Measurements from ENCODE around the gene CENPU. TPM values are rescaled to one million over a fixed set of nuclear protein-coding genes. Genes with fewer than 3 reads are reported as not detected.

Gene CENPU
- total RNA-seq, 1 experiment from 2014 or later = 42.4 TPM

DNA sequence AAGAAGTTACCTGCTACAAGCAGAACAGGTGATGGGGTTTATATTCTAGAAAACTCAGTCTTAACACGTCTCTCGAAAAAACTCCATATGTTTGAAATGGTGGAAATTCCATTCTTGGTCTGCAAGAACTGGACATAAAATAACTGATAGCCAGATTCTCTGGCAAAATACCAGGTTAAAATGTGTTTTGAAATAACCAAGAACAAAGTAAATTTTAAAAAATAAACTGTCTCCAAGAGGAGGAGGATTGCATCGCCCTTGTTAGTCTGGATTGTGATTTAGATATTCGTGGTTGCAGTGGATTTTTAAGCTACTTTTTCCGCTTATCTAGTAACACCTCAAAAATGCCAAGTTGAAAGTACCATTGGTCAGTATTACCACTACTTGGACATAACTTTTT is 40.8 kb downstream of the CENPU start:
- DNase-seq = no peak
- Histone ChIP-seq H3K4me3 (no peak overlapping the region), H3K27me3 (no peaks in the 10 kb centered on the region), H3K9me3 (no peaks in the 10 kb centered on the region), H3K36me3 (peaks cover 9% of the 10 kb centered on the region)

DNA sequence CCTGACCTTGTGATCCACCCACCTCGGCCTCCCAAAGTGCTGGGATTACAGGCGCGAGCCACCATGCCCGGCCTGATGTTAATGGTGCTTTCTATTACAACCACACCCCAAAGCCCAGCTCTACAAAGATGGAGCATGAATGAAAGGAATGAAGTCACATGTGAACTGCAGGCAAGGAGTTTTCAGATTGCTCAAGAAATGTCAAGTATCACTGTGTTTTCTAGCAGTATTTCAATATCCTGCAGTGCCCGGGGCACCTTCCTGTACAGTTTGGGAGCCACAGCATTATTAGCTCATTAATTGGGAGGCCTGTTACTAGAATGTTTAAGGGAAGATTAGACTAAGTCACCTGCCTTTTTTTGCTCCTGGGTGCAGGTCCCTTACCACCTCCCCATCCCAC is 44.2 kb downstream of the CENPU start:
- no peak overlapping the region for H3K4me3 ChIP-seq
- DNase-seq = no peak
- no peaks in the 10 kb centered on the region for H3K27me3 ChIP-seq
- H3K9me3 ChIP-seq = no peaks in the 10 kb centered on the region
- H3K36me3 ChIP-seq = peaks cover 6% of the 10 kb centered on the region; the same call in 1 of the 2 replicates

DNA sequence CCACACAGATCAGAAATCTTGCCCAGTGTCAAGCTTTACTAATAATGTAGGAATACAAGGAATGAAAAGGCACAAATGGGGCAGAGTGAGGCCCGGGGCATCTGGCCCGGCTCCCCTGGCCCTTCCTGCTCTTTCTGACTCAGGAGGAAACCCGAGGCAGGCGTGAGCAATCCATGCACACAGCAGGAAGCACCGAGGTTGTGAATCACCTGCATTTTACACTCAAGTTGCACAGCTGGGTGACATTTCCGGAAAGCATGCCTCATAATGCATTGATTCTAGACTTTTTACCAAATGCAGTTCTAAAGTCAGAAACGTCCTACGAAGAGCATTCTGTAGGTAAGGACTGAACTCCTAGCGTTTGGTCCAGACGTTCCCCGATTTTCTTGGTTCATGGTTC is 45.4 kb downstream of the CENPU start:
- H3K4me3 ChIP-seq = no peak overlapping the region
- no peaks in the 10 kb centered on the region for H3K27me3 ChIP-seq
- H3K9me3 ChIP-seq = no peaks in the 10 kb centered on the region
- peaks cover 2% of the 10 kb centered on the region; the same call in 1 of the 2 replicates for H3K36me3 ChIP-seq
- peak; percentile 89 for DNase-seq

DNA sequence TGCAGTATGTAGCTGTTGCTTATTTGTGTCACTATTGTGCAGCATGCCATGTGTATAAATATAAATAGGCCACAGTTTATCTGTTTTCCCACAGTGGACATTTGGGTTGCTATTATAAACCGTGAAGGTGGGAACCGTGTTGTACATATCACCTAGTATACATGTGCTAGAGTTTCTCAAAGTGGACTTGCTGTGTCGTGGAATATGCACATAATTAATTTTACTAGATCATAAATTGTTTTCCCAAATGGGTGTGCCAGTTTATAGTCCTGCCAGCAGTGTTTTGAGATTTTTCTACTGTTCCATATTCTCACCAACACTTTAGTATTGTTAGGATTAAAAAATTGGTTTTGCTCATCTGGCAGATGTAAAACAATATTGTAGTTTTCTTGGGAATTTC is 45.9 kb downstream of the CENPU start:
- H3K36me3 ChIP-seq = no peaks in the 10 kb centered on the region
- H3K4me3 ChIP-seq = no peak overlapping the region
- no peaks in the 10 kb centered on the region for H3K27me3 ChIP-seq
- H3K9me3 ChIP-seq = no peaks in the 10 kb centered on the region
- DNase-seq = no peak

- no peaks in the 10 kb centered on the region for H3K36me3 ChIP-seq
- no peaks in the 10 kb centered on the region for H3K9me3 ChIP-seq
- no peak for DNase-seq
- H3K4me3 ChIP-seq = no peak overlapping the region
- H3K27me3 ChIP-seq = no peaks in the 10 kb centered on the region
These were observed 49.3 kb downstream of the CENPU start for GRCh38 chr4:184684491-184685189.

DNA sequence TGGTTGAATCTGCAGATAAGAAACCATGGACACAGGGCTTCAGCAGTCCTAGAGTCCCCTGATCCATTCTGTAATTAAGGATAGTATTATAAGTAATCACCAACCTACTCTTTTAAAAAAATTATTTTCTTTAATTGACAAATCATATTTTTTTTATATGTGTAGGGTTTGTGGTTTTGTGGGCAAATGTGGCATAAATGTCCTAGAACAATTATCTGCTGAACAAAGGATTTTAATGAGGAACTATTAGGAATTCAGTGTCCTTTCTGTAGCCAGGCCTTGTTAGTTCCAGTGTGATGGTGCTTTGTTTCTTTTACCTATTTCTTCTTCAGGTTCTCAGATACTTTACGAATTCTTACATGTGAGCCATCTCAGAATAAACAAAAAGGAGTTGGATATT is 52.0 kb downstream of the CENPU start:
- no peaks in the 10 kb centered on the region for H3K36me3 ChIP-seq
- DNase-seq = no peak
- H3K4me3 ChIP-seq = no peak overlapping the region
- H3K9me3 ChIP-seq = no peaks in the 10 kb centered on the region
- H3K27me3 ChIP-seq = no peaks in the 10 kb centered on the region

DNA sequence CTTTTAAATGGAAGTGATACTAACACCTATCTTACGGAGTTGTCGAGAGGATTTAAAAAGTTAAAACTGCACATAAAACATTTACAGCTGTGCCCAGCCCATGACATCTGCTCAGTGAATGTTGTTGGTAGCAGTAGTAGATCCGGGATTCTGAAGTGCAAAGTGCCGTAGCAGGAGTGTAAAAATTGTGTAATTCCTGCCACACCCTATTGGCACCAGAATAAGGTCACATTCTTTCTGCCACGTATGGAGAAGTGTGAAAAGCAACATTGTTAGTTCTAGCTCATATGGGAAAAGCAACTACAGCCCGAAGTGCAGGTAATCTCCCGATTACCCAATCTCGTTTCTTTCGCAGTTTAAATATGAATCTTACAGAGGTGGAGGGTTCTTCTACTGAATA is 53.2 kb downstream of the CENPU start:
- Histone ChIP-seq H3K27me3 (no peaks in the 10 kb centered on the region), H3K9me3 (no peaks in the 10 kb centered on the region), H3K36me3 (no peaks in the 10 kb centered on the region), H3K4me3 (no peak overlapping the region)
- no peak for DNase-seq

DNA sequence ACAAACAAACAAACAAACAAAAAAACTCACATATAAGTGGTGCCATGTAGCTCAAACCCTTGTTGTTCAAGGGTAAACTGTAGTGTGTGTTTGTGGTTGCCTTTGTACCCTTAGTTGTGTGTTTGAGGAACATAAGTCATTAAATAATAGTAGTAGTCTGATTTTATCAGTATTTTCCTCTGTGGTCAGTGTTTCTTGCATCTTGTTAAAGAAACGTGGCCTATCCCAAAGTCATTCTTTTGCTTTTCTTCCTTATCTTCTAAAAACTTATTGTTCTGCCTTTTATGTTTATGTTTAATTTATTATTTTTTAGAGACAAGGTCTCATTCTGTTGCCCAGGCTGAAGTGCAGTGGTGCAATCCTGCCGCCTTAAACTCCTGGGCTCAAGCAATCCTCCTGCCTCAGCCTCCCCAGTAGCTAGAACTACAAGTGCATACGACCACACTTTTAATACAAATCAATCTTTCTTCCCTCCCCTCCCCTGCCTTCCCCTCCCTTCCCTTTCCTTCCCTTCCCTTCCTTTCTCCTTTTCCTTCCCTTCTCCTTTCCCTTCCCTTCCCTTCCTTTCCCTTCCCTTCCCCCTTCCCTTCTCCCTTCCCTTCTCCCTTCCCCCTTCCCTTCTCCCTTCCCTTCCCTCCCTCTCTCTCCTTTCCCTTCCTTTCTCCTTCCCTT is 57.9 kb downstream of the CENPU start:
- no peak overlapping the region for H3K4me3 ChIP-seq
- no peaks in the 10 kb centered on the region for H3K9me3 ChIP-seq
- DNase-seq = no peak
- no peaks in the 10 kb centered on the region for H3K27me3 ChIP-seq
- H3K36me3 ChIP-seq = no peaks in the 10 kb centered on the region

GRCh38 chr4:184675018-184675417 is 58.9 kb downstream of the CENPU start:
- no peak for DNase-seq
- Histone ChIP-seq H3K27me3 (no peaks in the 10 kb centered on the region), H3K9me3 (no peaks in the 10 kb centered on the region), H3K4me3 (no peak overlapping the region), H3K36me3 (no peaks in the 10 kb centered on the region)

DNA sequence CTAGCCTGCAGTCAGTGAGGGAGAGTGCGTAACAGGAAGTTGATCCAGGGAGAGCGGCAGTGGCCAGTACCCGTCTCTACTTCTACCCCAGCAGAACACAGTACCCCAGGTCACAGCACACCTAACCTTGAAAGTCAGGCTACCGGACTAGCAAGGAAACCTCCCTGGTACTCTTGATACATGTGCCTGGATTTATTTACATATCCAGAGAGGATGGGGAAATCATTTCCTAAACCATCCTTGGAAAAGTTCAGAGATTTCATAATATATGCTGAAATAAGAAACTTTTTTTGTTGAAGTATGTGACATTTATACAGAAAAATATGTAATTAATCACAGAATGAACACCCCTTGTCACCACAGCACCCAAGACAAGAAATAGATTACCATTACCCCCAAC is 59.9 kb downstream of the CENPU start:
- DNase-seq = no peak
- no peak overlapping the region for H3K4me3 ChIP-seq
- H3K9me3 ChIP-seq = no peaks in the 10 kb centered on the region
- H3K27me3 ChIP-seq = no peaks in the 10 kb centered on the region
- no peaks in the 10 kb centered on the region for H3K36me3 ChIP-seq

- no peaks in the 10 kb centered on the region for H3K27me3 ChIP-seq
- DNase-seq = no peak
- no peak overlapping the region for H3K4me3 ChIP-seq
- no peaks in the 10 kb centered on the region for H3K36me3 ChIP-seq
- no peaks in the 10 kb centered on the region for H3K9me3 ChIP-seq
These were observed 61.2 kb downstream of the CENPU start for GRCh38 chr4:184672741-184673140.

DNA sequence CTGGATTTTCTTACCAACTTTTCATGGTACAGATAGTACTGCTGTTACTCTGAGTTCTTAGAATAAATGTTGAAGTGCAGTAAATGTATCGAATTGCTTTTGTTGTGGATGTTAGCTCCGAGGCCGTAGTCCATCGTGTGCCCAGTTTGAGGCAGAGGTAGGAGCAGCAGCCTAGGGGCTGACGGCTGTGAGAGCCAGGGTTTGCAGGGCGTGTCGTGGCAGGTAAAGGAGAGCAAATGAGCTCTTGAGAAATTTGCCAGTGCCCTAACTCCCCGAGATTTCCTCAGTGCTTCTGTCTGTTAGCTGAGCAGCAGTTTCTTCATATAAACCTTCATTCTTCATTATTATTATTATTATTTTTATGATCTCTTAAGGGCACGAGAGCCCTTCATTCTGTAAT is 62.8 kb downstream of the CENPU start:
- Histone ChIP-seq H3K27me3 (no peaks in the 10 kb centered on the region), H3K9me3 (no peaks in the 10 kb centered on the region), H3K36me3 (no peaks in the 10 kb centered on the region), H3K4me3 (no peak overlapping the region)
- no peak for DNase-seq

DNA sequence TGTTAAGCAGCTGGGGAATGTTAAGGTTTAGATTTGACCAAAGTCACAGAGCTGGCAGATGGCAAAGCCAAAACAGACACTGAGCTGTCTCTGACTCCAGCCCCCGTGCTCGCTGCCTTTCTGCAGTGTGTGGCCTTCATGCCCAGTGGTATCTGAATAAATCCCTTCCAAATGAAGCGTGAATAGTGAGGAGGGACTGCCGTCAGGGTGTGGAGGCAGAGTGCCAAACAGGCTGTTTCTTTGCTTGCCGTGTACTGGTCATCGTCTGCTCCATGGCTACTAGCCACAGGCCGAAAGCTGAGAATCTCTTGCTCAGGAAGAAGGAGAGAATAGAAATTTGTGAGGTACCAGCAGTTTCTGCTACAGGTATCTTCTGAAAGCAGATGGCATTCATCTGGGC is 64.6 kb downstream of the CENPU start:
- no peaks in the 10 kb centered on the region for H3K36me3 ChIP-seq
- no peaks in the 10 kb centered on the region for H3K9me3 ChIP-seq
- DNase-seq = no peak
- no peaks in the 10 kb centered on the region for H3K27me3 ChIP-seq
- no peak overlapping the region for H3K4me3 ChIP-seq

- Histone ChIP-seq H3K4me3 (no peak overlapping the region), H3K36me3 (no peaks in the 10 kb centered on the region), H3K9me3 (no peaks in the 10 kb centered on the region), H3K27me3 (no peaks in the 10 kb centered on the region)
- DNase-seq = no peak
These were observed 65.3 kb downstream of the CENPU start for GRCh38 chr4:184668511-184669114.

GRCh38 chr4:184668096-184668495 is 65.8 kb downstream of the CENPU start:
- Histone ChIP-seq H3K4me3 (no peak overlapping the region), H3K36me3 (no peaks in the 10 kb centered on the region), H3K27me3 (no peaks in the 10 kb centered on the region), H3K9me3 (no peaks in the 10 kb centered on the region)
- DNase-seq = no peak

GRCh38 chr4:184666670-184667069 is 67.2 kb downstream of the CENPU start:
- Histone ChIP-seq H3K27me3 (no peaks in the 10 kb centered on the region), H3K9me3 (no peaks in the 10 kb centered on the region)
- no peak for DNase-seq

DNA sequence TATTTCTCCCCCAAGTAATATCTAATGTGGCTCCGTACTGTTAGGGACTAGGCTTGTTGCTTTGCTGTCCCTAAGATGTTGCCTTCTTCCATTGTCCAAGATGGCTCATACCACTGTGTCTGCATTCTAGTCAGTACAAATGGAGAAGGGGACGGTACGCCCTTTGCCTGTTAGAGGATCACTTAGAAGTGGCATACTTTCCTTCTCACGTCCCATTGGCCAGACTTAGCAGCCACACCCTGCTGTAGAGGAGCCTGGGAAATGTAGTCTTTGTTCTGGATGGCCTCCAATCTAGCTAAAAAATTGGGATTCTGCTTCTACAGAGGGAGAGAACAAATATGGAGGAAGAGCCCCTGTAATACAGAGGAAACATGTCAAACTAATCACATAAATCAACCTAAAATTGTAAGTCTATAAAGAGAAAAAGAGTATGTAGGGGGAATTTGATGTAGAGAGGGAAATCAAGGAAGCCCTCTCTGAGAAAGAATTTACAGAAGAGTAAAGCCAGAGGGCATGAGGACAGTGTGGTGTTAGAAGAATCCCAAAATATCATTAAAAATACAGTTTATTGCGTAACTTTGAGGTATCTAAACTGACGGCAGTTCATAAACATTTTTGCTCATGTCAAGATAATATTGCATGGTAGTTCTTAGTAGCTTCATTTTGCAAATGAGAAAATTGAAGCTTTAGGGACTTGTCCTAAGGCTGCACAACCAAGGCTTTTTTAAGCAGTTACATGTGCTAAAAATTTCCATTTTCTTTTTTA is 69.3 kb downstream of the CENPU start:
- Histone ChIP-seq H3K4me3 (no peak overlapping the region), H3K36me3 (no peaks in the 10 kb centered on the region)
- no peak for DNase-seq

More at GRCh38 chr4:184666670-184667069, 67.2 kb downstream of the CENPU start:
- no peak overlapping the region for H3K4me3 ChIP-seq
- H3K36me3 ChIP-seq = no peaks in the 10 kb centered on the region

More for the DNA sequence above, 69.3 kb downstream of the CENPU start:
- Histone ChIP-seq H3K9me3 (no peaks in the 10 kb centered on the region), H3K27me3 (no peaks in the 10 kb centered on the region)
